CD4-positive, alpha-beta memory T cell (primary cell): ENCODE results near the gene RPA1. TPM values are rescaled to one million over a fixed set of nuclear protein-coding genes. Genes with fewer than 3 reads are reported as not detected.
"Not testable (repeated sequence)": the region's sequence is repeated elsewhere in the genome, so short reads cannot be mapped to it uniquely, and the experiment has no call there.

Experiments used
- CTCF ChIA-PET: fragments of 350-600 bp; sonication (Branson Sonifier 250); formaldehyde crosslinking; loops from one replicate; lab custom pipeline; 2021; ENCODE audit warnings: inconsistent platforms; ENCODE audit not compliant: partially characterized antibody; lab: Charles Lee
- POLR2A ChIA-PET: fragments of 350-600 bp; sonication (Branson Sonifier 250); formaldehyde crosslinking; loops from one replicate; lab custom pipeline; 2021; ENCODE audit not compliant: partially characterized antibody; lab: Charles Lee
- DNase-seq, 5 donors: peaks; one replicate each; pipeline versions ENCODE4 v3.0.0 to v3.0.0-alpha.2; 2020 to 2022; ENCODE audit warnings: mixed read lengths in 1 of 5
- H3K27ac ChIP-seq: one replicate; pipeline ENCODE4 v1.7.0; 2013; ENCODE audit warnings: low read depth, low read length
- H3K27me3 ChIP-seq: 2 replicates; pipeline ENCODE4 v1.7.0; 2013; ENCODE audit warnings: mild to moderate bottlenecking, low read length, moderate library complexity; ENCODE audit not compliant: insufficient read depth
- H3K36me3 ChIP-seq: 2 replicates; pipeline ENCODE4 v1.7.0; 2013; ENCODE audit warnings: mild to moderate bottlenecking, low read length, moderate library complexity; ENCODE audit not compliant: insufficient read depth
- H3K4me1 ChIP-seq: 2 replicates; pipeline ENCODE4 v1.7.0; 2013; ENCODE audit warnings: mild to moderate bottlenecking, low read length, moderate library complexity; ENCODE audit not compliant: insufficient read depth
- H3K4me3 ChIP-seq, 2 donors: one replicate each; pipeline ENCODE4 v1.7.0; 2013; ENCODE audit warnings: low read length in 2 of 2, mild to moderate bottlenecking in 1 of 2
- H3K9me3 ChIP-seq, 2 donors: one replicate each; pipeline ENCODE4 v1.7.0; 2013; ENCODE audit warnings: low read length in 2 of 2, control low read depth in 1 of 2; ENCODE audit not compliant: control insufficient read depth in 1 of 2
- H3K27ac Mint-ChIP-seq, 7 donors: one replicate each; pipeline ENCODE4 v1.8.0; 2020 to 2021; ENCODE audit warnings: mixed read lengths in 7 of 7, mild to moderate bottlenecking in 6 of 7, inconsistent platforms in 3 of 7, moderate library complexity in 3 of 7
- H3K27me3 Mint-ChIP-seq, 2 donors: one replicate each; pipeline ENCODE4 v1.8.0; 2020 to 2021; ENCODE audit warnings: mixed read lengths in 2 of 2
- H3K36me3 Mint-ChIP-seq, 2 donors: one replicate each; pipeline ENCODE4 v1.8.0; 2020 to 2021; ENCODE audit warnings: mixed read lengths in 2 of 2, inconsistent platforms in 1 of 2, mild to moderate bottlenecking in 1 of 2
- H3K4me1 Mint-ChIP-seq, 4 donors: one replicate each; pipeline ENCODE4 v1.8.0; 2020 to 2021; ENCODE audit warnings: mixed read lengths in 4 of 4, mild to moderate bottlenecking in 1 of 4
- H3K4me3 Mint-ChIP-seq, 8 donors: one replicate each; pipeline ENCODE4 v1.8.0; 2020 to 2021; ENCODE audit warnings: mixed read lengths in 8 of 8, mild to moderate bottlenecking in 7 of 8, moderate library complexity in 6 of 8, inconsistent platforms in 3 of 8
- H3K9me3 Mint-ChIP-seq, 8 donors: one replicate each; pipeline ENCODE4 v1.8.0; 2020 to 2021; ENCODE audit warnings: mixed read lengths in 8 of 8, mild to moderate bottlenecking in 5 of 8, inconsistent platforms in 3 of 8, moderate library complexity in 1 of 8
- intact Hi-C: fragments of 100-400 bp; cut with micrococcal nuclease; formaldehyde crosslinking; loops from one replicate; pipeline ENCODE4 v1.15.1; 2023
- polyA plus RNA-seq, 2 donors: library from polyadenylated mRNA; unstranded; fragments of 300-500 nt; fragmentation: Illumina TruSeq; gene quantifications; one replicate each; pipeline ENCODE4 v1.2.3, GENCODE V29; 2021
- total RNA-seq, 2 experiments: library from RNA; stranded (reverse); gene quantifications; one replicate each; pipeline ENCODE4 v1.2.3, GENCODE V29; 2021

RPA1 gene
- total and polyA plus RNA-seq, 4 experiments from 2014 or later, result 95.4 to 119 (median 107) TPM

- H3K4me3 Mint-ChIP-seq, H3K27ac ChIP-seq, H3K4me1 Mint-ChIP-seq, H3K27me3 ChIP-seq, H3K9me3 Mint-ChIP-seq, H3K9me3 ChIP-seq, H3K27me3 Mint-ChIP-seq, DNase-seq, intact Hi-C loops, POLR2A ChIA-PET, H3K27ac Mint-ChIP-seq, H3K4me3 ChIP-seq, H3K4me1 ChIP-seq: not testable (repeated sequence)
- CTCF ChIA-PET, result interaction anchor here (0.6 kb wide), 1 partner anchor 12 kb away, joined by 3 read pairs; no protein-coding TSS in a partner anchor
- peaks cover 45% of the 10 kb centered on the region for H3K36me3 ChIP-seq
- peaks cover 71 to 76% of the 10 kb centered on the region in 2 donors for H3K36me3 Mint-ChIP-seq
These were observed 65.7 kb downstream of the RPA1 start for GRCh38 chr17:1895479-1895878.

- Mint-ChIP-seq H3K4me3 (peak overlapping the region in 1 of 8 donors; percentile 45), H3K27ac (no peak overlapping the region), H3K27me3 (no peaks in the 10 kb centered on the region), H3K9me3 (no peaks in the 10 kb centered on the region), H3K36me3 (peaks cover 65 to 68% of the 10 kb centered on the region in 2 donors), H3K4me1 (no peaks in the 10 kb centered on the region)
- Histone ChIP-seq H3K4me3 (no peak overlapping the region), H3K27ac (no peak overlapping the region), H3K27me3 (no peaks in the 10 kb centered on the region), H3K9me3 (no peaks in the 10 kb centered on the region), H3K4me1 (no peaks in the 10 kb centered on the region), H3K36me3 (peaks cover 38% of the 10 kb centered on the region)
- CTCF ChIA-PET, result interaction anchor here (0.6 to 1.1 kb wide), 2 partner anchors 13 to 19 kb away, joined by 3 read pairs; no protein-coding TSS in a partner anchor
- POLR2A ChIA-PET, result no interaction called here
- intact Hi-C loops, result no loop called here
- DNase-seq, result no peak
These were observed 66.7 kb downstream of the RPA1 start for GRCh38 chr17:1896243-1897104.

DNA sequence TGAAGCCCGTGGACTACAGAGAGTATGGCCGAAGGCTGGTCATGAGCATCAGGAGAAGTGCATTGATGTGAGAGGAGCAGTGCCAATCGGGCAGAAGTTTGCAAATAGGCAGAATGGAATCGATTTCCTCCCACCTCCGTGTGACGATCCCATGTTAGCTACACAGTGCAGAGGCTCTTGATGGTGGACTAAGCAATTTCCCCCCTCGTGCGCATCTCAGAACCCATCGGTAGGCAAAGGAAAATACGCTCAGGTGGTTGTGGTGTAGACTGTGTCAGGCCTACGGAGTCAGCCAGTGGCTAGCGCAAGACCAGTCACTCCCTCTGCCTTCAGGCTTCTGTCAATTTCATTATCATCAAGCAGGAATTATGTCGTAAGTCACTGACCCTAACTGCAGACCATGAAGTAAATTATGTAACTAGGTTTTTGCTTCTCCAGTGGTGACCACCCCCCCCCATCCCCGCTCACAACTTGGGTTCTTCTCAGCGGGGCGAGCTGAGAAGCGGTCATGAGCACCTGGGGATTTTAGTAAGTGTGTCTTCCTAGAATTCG, 67.4 kb downstream of the RPA1 start:
- no peak overlapping the region for H3K4me3 ChIP-seq
- no peak overlapping the region for H3K27ac ChIP-seq
- no peak for DNase-seq
- H3K9me3 ChIP-seq, result no peaks in the 10 kb centered on the region
- peak overlapping the region in 1 of 7 donors; percentile 36 for H3K27ac Mint-ChIP-seq
- POLR2A ChIA-PET, result no interaction called here
- H3K4me3 Mint-ChIP-seq, result peak overlapping the region in 1 of 8 donors; percentile 45
- no peaks in the 10 kb centered on the region for H3K27me3 Mint-ChIP-seq
- intact Hi-C loops, result no loop called here
- peaks cover 38% of the 10 kb centered on the region for H3K36me3 ChIP-seq
- no peaks in the 10 kb centered on the region for H3K9me3 Mint-ChIP-seq
- H3K27me3 ChIP-seq, result no peaks in the 10 kb centered on the region
- no peaks in the 10 kb centered on the region for H3K4me1 Mint-ChIP-seq
- no peaks in the 10 kb centered on the region for H3K4me1 ChIP-seq
- CTCF ChIA-PET, result interaction anchor here (1.1 kb wide), 1 partner anchor 19 kb away, joined by 3 read pairs; no protein-coding TSS in a partner anchor
- H3K36me3 Mint-ChIP-seq, result peaks cover 59 to 66% of the 10 kb centered on the region in 2 donors

GRCh38 chr17:1898332-1898731, 68.5 kb downstream of the RPA1 start:
- H3K27ac ChIP-seq, result no peak overlapping the region
- H3K9me3 ChIP-seq, result no peaks in the 10 kb centered on the region
- no peaks in the 10 kb centered on the region for H3K27me3 ChIP-seq
- ChIA-PET CTCF (no interaction called here), POLR2A (no interaction called here)
- DNase-seq, result no peak
- no peak overlapping the region for H3K27ac Mint-ChIP-seq
- H3K4me1 Mint-ChIP-seq, result no peaks in the 10 kb centered on the region
- H3K27me3 Mint-ChIP-seq, result no peaks in the 10 kb centered on the region
- no peak overlapping the region for H3K4me3 ChIP-seq
- H3K36me3 ChIP-seq, result peaks cover 34% of the 10 kb centered on the region
- no peaks in the 10 kb centered on the region for H3K4me1 ChIP-seq
- intact Hi-C loops, result no loop called here
- H3K36me3 Mint-ChIP-seq, result peaks cover 48 to 55% of the 10 kb centered on the region in 2 donors
- H3K9me3 Mint-ChIP-seq, result no peaks in the 10 kb centered on the region
- no peak overlapping the region for H3K4me3 Mint-ChIP-seq

GRCh38 chr17:1898872-1899271, 69.1 kb downstream of the RPA1 start:
- H3K36me3 ChIP-seq, result peaks cover 34% of the 10 kb centered on the region
- CTCF ChIA-PET, result no interaction called here

DNA sequence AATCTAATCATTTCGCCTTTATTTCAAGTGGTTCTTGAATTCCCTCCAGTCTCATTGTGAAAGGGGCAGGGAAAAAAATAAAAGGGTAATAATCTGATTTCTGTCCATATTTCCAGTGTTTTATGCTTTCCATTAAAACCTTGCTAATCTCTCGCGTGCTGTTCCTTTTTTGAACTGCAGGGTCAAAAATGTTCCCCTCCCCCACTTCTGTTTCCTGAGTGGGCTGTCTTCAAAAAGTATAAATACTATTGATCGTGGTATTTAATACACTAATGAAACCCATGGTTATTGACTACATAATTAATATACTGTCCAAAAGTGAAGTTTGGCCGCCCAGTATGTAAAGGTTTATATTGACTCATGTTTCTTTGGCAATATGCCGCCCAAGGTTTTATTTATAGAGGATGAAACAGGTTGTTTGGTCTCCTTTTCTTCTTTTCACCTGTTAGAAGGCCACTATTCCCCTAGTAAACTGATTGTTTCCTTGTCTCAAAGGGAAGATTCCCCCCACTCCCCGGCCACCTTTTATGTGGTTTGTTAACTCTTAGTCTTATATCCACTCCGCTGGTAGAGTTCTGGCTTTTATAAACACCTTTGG, 69.7 kb downstream of the RPA1 start:
- ChIA-PET POLR2A (no interaction called here), CTCF (no interaction called here)
- Mint-ChIP-seq H3K36me3 (peaks cover 39 to 46% of the 10 kb centered on the region in 2 donors), H3K27me3 (no peaks in the 10 kb centered on the region), H3K4me3 (no peak overlapping the region), H3K9me3 (no peaks in the 10 kb centered on the region), H3K27ac (no peak overlapping the region), H3K4me1 (no peaks in the 10 kb centered on the region)
- H3K27me3 ChIP-seq, result no peaks in the 10 kb centered on the region
- intact Hi-C loops, result no loop called here
- H3K4me1 ChIP-seq, result no peaks in the 10 kb centered on the region
- H3K36me3 ChIP-seq, result peaks cover 33% of the 10 kb centered on the region
- no peak overlapping the region for H3K27ac ChIP-seq
- H3K4me3 ChIP-seq, result no peak overlapping the region
- no peak for DNase-seq
- H3K9me3 ChIP-seq, result no peaks in the 10 kb centered on the region

More at GRCh38 chr17:1898872-1899271, 69.1 kb downstream of the RPA1 start:
- Mint-ChIP-seq H3K27me3 (no peaks in the 10 kb centered on the region), H3K36me3 (peaks cover 45 to 52% of the 10 kb centered on the region in 2 donors), H3K9me3 (no peaks in the 10 kb centered on the region), H3K27ac (peak overlapping the region in 1 of 7 donors; percentile 31), H3K4me3 (no peak overlapping the region), H3K4me1 (no peaks in the 10 kb centered on the region)
- intact Hi-C loops, result no loop called here
- no peaks in the 10 kb centered on the region for H3K4me1 ChIP-seq
- DNase-seq, result no peak
- no peaks in the 10 kb centered on the region for H3K9me3 ChIP-seq
- H3K27ac ChIP-seq, result no peak overlapping the region
- no peak overlapping the region for H3K4me3 ChIP-seq
- no peaks in the 10 kb centered on the region for H3K27me3 ChIP-seq
- POLR2A ChIA-PET, result no interaction called here
